Psoas muscle (tissue), 8 donors: ENCODE measurements around the gene FCMR. TPM values are rescaled to one million over a fixed set of nuclear protein-coding genes. Genes with fewer than 3 reads are reported as not detected.

Experiments used
- ATAC-seq, 4 donors: fragments of 200-7000 bp; cut with Tn5 transposase; one replicate each; pipeline ENCODE4 v1.9.1; 2020; ENCODE audit warnings: moderate library complexity in 3 of 4, mild to moderate bottlenecking in 2 of 4
- DNase-seq, 2 donors: peaks; one replicate each; pipeline ENCODE4 v3.0.0-alpha.2; 2020
- H3K27ac ChIP-seq: fragments of 200-600 bp; one replicate; pipeline ENCODE4 v1.8.0; 2022
- H3K27me3 ChIP-seq, 3 donors: fragments of 200-600 bp in 1 of 3; one replicate each; pipeline versions ENCODE4 v1.6.1 to v1.8.0; 2013 to 2022; ENCODE audit warnings: low read length in 2 of 3, mild to moderate bottlenecking in 2 of 3, moderate library complexity in 1 of 3; ENCODE audit not compliant: insufficient read depth in 3 of 3
- H3K36me3 ChIP-seq, 2 donors: fragments of 200-600 bp in 1 of 2; one replicate each; pipeline versions ENCODE4 v1.6.1 to v1.8.0; 2013 to 2022; ENCODE audit warnings: low read depth in 1 of 2, mild to moderate bottlenecking in 1 of 2, moderate library complexity in 1 of 2; ENCODE audit not compliant: insufficient read depth in 1 of 2
- H3K4me1 ChIP-seq: fragments of 200-600 bp; one replicate; pipeline ENCODE4 v1.8.0; 2022
- H3K4me3 ChIP-seq: fragments of 200-600 bp; one replicate; pipeline ENCODE4 v1.8.0; 2022; ENCODE audit warnings: mild to moderate bottlenecking
- H3K9me3 ChIP-seq: fragments of 200-600 bp; one replicate; pipeline ENCODE4 v1.8.0; 2022
- CTCF ChIP-seq: fragments of 200-600 bp; IDR thresholded peaks from one replicate; pipeline ENCODE4 v1.8.0; 2022; ENCODE audit warnings: antibody characterized with exemption
- WGBS, 3 donors: extraction: QIAGEN DNeasy Blood & Tissue Kit; methylation state at CpG; one replicate each; pipeline versions ENCODE4 v1.1.6 to v1.1.7; 2013; 5-methylcytosine and 5-hydroxymethylcytosine counted together
- intact Hi-C, 2 donors: fragments of 100-400 bp; cut with DNase I; formaldehyde crosslinking; loops; one replicate each; pipeline versions ENCODE4 v1.11.0 to v1.14.2; 2022
- polyA plus RNA-seq, 3 donors: library from polyadenylated mRNA; stranded (reverse); fragments of 200-250 nt; gene quantifications; one replicate each; pipeline ENCODE4 v1.2.3, GENCODE V29; 2013
- total RNA-seq, 4 donors: library from RNA; stranded (reverse); fragmentation: NEBNext Ultra II Directional in 2 of 4; extraction: Animal tissue kit (Norgen Biotek cat#: 25700) in 2 of 4; gene quantifications; one replicate each; pipeline versions ENCODE4 v1.2.1 to v1.2.4, GENCODE V29; 2021 to 2023
- donor health status: healthy with polysubstance abuse.
- donor health status: DM: no; HTN: no; CAD: no; lungs with moderate emphysema.
- donor health status: Bipolar disorder and iron deficiency.
- donor health status: healthy.
- donor health status: DM: yes; HTN: yes; CAD: no.
- donor health status: DM: no; HTN: no; CAD: no.
- donor health status: DM: no; HTN: no; CAD: no.
- donor health status: DM: yes; HTN: yes; CAD: no.

The FCMR gene
- total and polyA plus RNA-seq, 7 donors = 1.0 to 29.5 (median 4.4) TPM

GRCh38 chr1:206952171-206952570 is 30.4 kb upstream of the FCMR start:
- intact Hi-C loops = no loop called here
- peaks cover 0 to 7% (median 6%) of the 10 kb centered on the region in 3 donors for H3K27me3 ChIP-seq
- ATAC-seq = no peak
- no peaks in the 10 kb centered on the region for H3K9me3 ChIP-seq
- H3K36me3 ChIP-seq = no peaks in the 10 kb centered on the region
- DNase-seq = no peak
- TF ChIP-seq CTCF = no peak
- no peak overlapping the region for H3K27ac ChIP-seq
- H3K4me1 ChIP-seq = no peaks in the 10 kb centered on the region
- WGBS, 3 donors = 59 to 65% (median 59%) methylated on average over 4 of the region's 4 CpGs
- H3K4me3 ChIP-seq = no peak overlapping the region

- Histone ChIP-seq H3K27me3 (peaks cover 0 to 7% (median 6%) of the 10 kb centered on the region in 3 donors), H3K4me1 (no peaks in the 10 kb centered on the region), H3K9me3 (no peaks in the 10 kb centered on the region), H3K36me3 (no peaks in the 10 kb centered on the region), H3K4me3 (no peak overlapping the region), H3K27ac (no peak overlapping the region)
- ATAC-seq = no peak
- no peak for DNase-seq
- WGBS, 3 donors = 85 to 93% (median 88%) methylated on average over 4 of the region's 4 CpGs
- intact Hi-C loops = no loop called here
- TF ChIP-seq CTCF = no peak
Measured at GRCh38 chr1:206951318-206952100, 29.8 kb upstream of the FCMR start.

- no peak for TF ChIP-seq CTCF
- peaks cover 0 to 15% (median 7%) of the 10 kb centered on the region in 3 donors for H3K27me3 ChIP-seq
- WGBS, 3 donors = 87 to 94% (median 91%) methylated on average over 5 of the region's 5 CpGs
- no peaks in the 10 kb centered on the region for H3K9me3 ChIP-seq
- H3K4me3 ChIP-seq = no peak overlapping the region
- intact Hi-C loops = no loop called here
- H3K27ac ChIP-seq = no peak overlapping the region
- DNase-seq = no peak
- no peak for ATAC-seq
- no peaks in the 10 kb centered on the region for H3K36me3 ChIP-seq
- no peaks in the 10 kb centered on the region for H3K4me1 ChIP-seq
Measured at GRCh38 chr1:206949641-206950040, 27.9 kb upstream of the FCMR start.

GRCh38 chr1:206949208-206949607 is 27.5 kb upstream of the FCMR start:
- 74 to 90% (median 83%) methylated on average over 4 of the region's 4 CpGs for WGBS, 3 donors
- Histone ChIP-seq H3K4me3 (no peak overlapping the region), H3K9me3 (no peaks in the 10 kb centered on the region), H3K27me3 (peaks cover 0 to 19% (median 7%) of the 10 kb centered on the region in 3 donors), H3K27ac (no peak overlapping the region), H3K36me3 (no peaks in the 10 kb centered on the region), H3K4me1 (no peaks in the 10 kb centered on the region)
- TF ChIP-seq CTCF = no peak
- intact Hi-C loops = no loop called here
- DNase-seq = no peak
- ATAC-seq = no peak

- no peak overlapping the region for H3K27ac ChIP-seq
- no peak for TF ChIP-seq CTCF
- intact Hi-C loops = no loop called here
- no peaks in the 10 kb centered on the region for H3K36me3 ChIP-seq
- ATAC-seq (no peak), DNase-seq (no peak)
- H3K27me3 ChIP-seq = peaks cover 0 to 19% (median 7%) of the 10 kb centered on the region in 3 donors
- WGBS, 3 donors = 81% methylated on average over 3 of the region's 3 CpGs
- no peak overlapping the region for H3K4me3 ChIP-seq
- no peaks in the 10 kb centered on the region for H3K9me3 ChIP-seq
- no peaks in the 10 kb centered on the region for H3K4me1 ChIP-seq
Measured at GRCh38 chr1:206947255-206947654, 25.5 kb upstream of the FCMR start.
